Endothelial cell of umbilical vein (primary cell): ENCODE measurements around the gene PRKAR1B. TPM values are rescaled to one million over a fixed set of nuclear protein-coding genes. Genes with fewer than 3 reads are reported as not detected.

Experiments used
- BruUV-seq: library from RNA; stranded (reverse); fragments of 400-500 nt; replicated peaks from 2 replicates; lab custom pipeline; 2021; lab: Mats Ljungman, UMichigan
- CTCF ChIA-PET: fragments of 300-600, 350-600 bp; sonication (Branson Sonifier 250); formaldehyde crosslinking; loops from one replicate; lab custom pipeline; 2021; ENCODE audit warnings: antibody characterized with exemption, inconsistent platforms; lab: Charles Lee
- POLR2A ChIA-PET: fragments of 300-600, 350-600 bp; sonication (Branson Sonifier 250); formaldehyde crosslinking; loops from one replicate; lab custom pipeline; 2021; ENCODE audit warnings: antibody characterized with exemption, inconsistent platforms; lab: Charles Lee
- DNase-seq: peaks from one replicate; pipeline ENCODE4 v3.0.0-alpha.2; 2011; ENCODE audit warnings: low read depth, low spot score
- FAIRE-seq: peaks from 2 replicates; lab custom pipeline; 2011; peaks lifted over from hg19 to GRCh38; lab: Jason Lieb, UNC
- H2AFZ ChIP-seq: 2 replicates; pipeline ENCODE4 v1.6.0; 2012; ENCODE audit warnings: low read depth, low read length, control low read depth, inconsistent platforms
- H3K27ac ChIP-seq: 2 replicates; pipeline ENCODE4 v1.5.1; 2011; ENCODE audit warnings: low read depth, mild to moderate bottlenecking, control low read depth, low read length, moderate library complexity; ENCODE audit not compliant: insufficient read depth
- H3K27me3 ChIP-seq, 2 experiments: 2 replicates each; pipeline versions ENCODE4 v1.6.0 to v1.6.1; 2011; ENCODE audit warnings: low read length in 2 of 2, mixed read lengths in 1 of 2; ENCODE audit not compliant: control insufficient read depth in 2 of 2, insufficient read depth in 2 of 2
- H3K36me3 ChIP-seq, 2 experiments: 2 replicates in 1 of 2; 3 replicates in 1 of 2; pipeline ENCODE4 v1.5.1; 2011; ENCODE audit warnings: low read length in 2 of 2, mild to moderate bottlenecking in 1 of 2, moderate library complexity in 1 of 2; ENCODE audit not compliant: control insufficient read depth in 2 of 2, insufficient read depth in 2 of 2; ENCODE audit errors: extremely low read depth in 1 of 2
- H3K4me1 ChIP-seq: 3 replicates; pipeline ENCODE4 v1.5.1; 2011; ENCODE audit warnings: mild to moderate bottlenecking, low read length; ENCODE audit not compliant: control insufficient read depth, insufficient read depth; ENCODE audit errors: extremely low read depth
- H3K4me2 ChIP-seq: 2 replicates; pipeline ENCODE4 v1.6.1; 2011; ENCODE audit warnings: low read length, control low read depth, mixed read lengths; ENCODE audit not compliant: insufficient read depth
- H3K4me3 ChIP-seq, 3 experiments: fragments of 200-600 bp in 1 of 3; sonication (generic), shearing (Covaris generic) in 1 of 3; replicated peaks in 1 of 3; 2 replicates each; pipeline ENCODE4 v1.5.1; 2011 to 2016; ENCODE audit warnings: control low read depth in 3 of 3, low read length in 3 of 3, mild to moderate bottlenecking in 2 of 3, inconsistent platforms in 1 of 3, low read depth in 1 of 3, moderate library complexity in 1 of 3; ENCODE audit not compliant: insufficient read depth in 1 of 3
- H3K79me2 ChIP-seq: 2 replicates; pipeline ENCODE4 v1.6.0; 2012; ENCODE audit warnings: low read length, inconsistent platforms; ENCODE audit not compliant: control insufficient read depth, insufficient read depth
- H3K9ac ChIP-seq: replicated peaks from 2 replicates; pipeline ENCODE3; 2011; ENCODE audit warnings: low read length, control low read depth; ENCODE audit not compliant: insufficient read depth; ENCODE audit errors: extremely low read depth
- H3K9me1 ChIP-seq: replicated peaks from 3 replicates; pipeline ENCODE4 v1.6.0; 2011; ENCODE audit warnings: mild to moderate bottlenecking, low read length; ENCODE audit not compliant: control insufficient read depth, insufficient read depth; ENCODE audit errors: extremely low read depth
- H3K9me3 ChIP-seq: replicated peaks from 2 replicates; pipeline ENCODE4 v1.5.1; 2012; ENCODE audit warnings: low read length, inconsistent platforms; ENCODE audit not compliant: control insufficient read depth, insufficient read depth
- H4K20me1 ChIP-seq: replicated peaks from 2 replicates; pipeline ENCODE3; 2011; ENCODE audit warnings: mild to moderate bottlenecking, low read length; ENCODE audit not compliant: control insufficient read depth, insufficient read depth; ENCODE audit errors: extremely low read depth
- CTCF ChIP-seq, 2 donors: IDR thresholded peaks; 1 replicate in 1 of 2; 2 replicates in 1 of 2; pipeline ENCODE4 v1.5.1; 2011; ENCODE audit warnings: low read length in 2 of 2, mild to moderate bottlenecking in 2 of 2, moderate library complexity in 2 of 2, control low read depth in 1 of 2, inconsistent platforms in 1 of 2, low read depth in 1 of 2; ENCODE audit not compliant: insufficient read depth in 1 of 2; ENCODE audit errors: extremely low read depth in 1 of 2
- EZH2 ChIP-seq: IDR thresholded peaks from 2 replicates; pipeline ENCODE4 v1.6.1; 2012; ENCODE audit warnings: borderline replicate concordance, low read depth, mild to moderate bottlenecking, moderate library complexity, low read length, inconsistent platforms; ENCODE audit not compliant: severe bottlenecking
- FOS ChIP-seq: IDR thresholded peaks from 2 replicates; pipeline ENCODE4 v1.6.1; 2011; ENCODE audit warnings: mild to moderate bottlenecking, low read length, moderate library complexity, borderline replicate concordance; ENCODE audit not compliant: insufficient read depth
- GATA2 ChIP-seq: IDR thresholded peaks from 2 replicates; pipeline ENCODE4 v1.7.0; 2011; ENCODE audit warnings: low read depth, mild to moderate bottlenecking, moderate library complexity, mixed read lengths, low read length; ENCODE audit not compliant: insufficient read length, insufficient read depth
- JUN ChIP-seq: IDR thresholded peaks from 2 replicates; pipeline ENCODE4 v1.6.1; 2011; ENCODE audit warnings: borderline replicate concordance, low read depth; ENCODE audit not compliant: insufficient read length, insufficient read depth
- MAX ChIP-seq: IDR thresholded peaks from 2 replicates; pipeline ENCODE4 v1.6.1; 2011; ENCODE audit not compliant: insufficient read depth, insufficient read length
- MYC ChIP-seq: IDR thresholded peaks from one replicate; pipeline ENCODE4 v1.6.1; 2011; ENCODE audit warnings: mild to moderate bottlenecking, low read depth, low read length
- POLR2A ChIP-seq: IDR thresholded peaks from 2 replicates; pipeline ENCODE4 v1.6.1; 2012; ENCODE audit warnings: low read depth, mild to moderate bottlenecking, control low read depth, low read length
- dilution Hi-C: fragments of 300-500 bp; cut with MboI; formaldehyde crosslinking; loops from one replicate; pipeline ENCODE4 v1.15.0; 2019; ENCODE audit warnings: low sequenced_read_pairs; ENCODE audit not compliant: extremely low pct_ligation_motif_present
- intact Hi-C: fragments of 100-400 bp; cut with micrococcal nuclease; formaldehyde crosslinking; loops from one replicate; pipeline ENCODE4 v1.10.0; 2022
- polyA plus RNA-seq, 4 experiments: library from polyadenylated mRNA; depleted of rRNA in 3 of 4; stranded (reverse) in 3 of 4; unstranded in 1 of 4; fragments of >200 nt; gene quantifications; 2 replicates each; pipeline versions ENCODE4 v1.2.1 to v1.2.3, GENCODE V29; 2011 to 2012; ENCODE audit warnings: missing spikeins in 1 of 4
- total RNA-seq: library from RNA; stranded (reverse); gene quantifications from 2 replicates; pipeline ENCODE4 v1.2.3, GENCODE V29; 2021

PRKAR1B gene
- total and polyA plus RNA-seq, 2 donors (not counting 3 experiments of a cell fraction or from before 2014, with no cell fraction given) = 15.4 to 29.2 TPM

GRCh38 chr7:721619-722248, 5.3 kb downstream of the PRKAR1B start:
- peaks cover 7% of the 10 kb centered on the region for H3K4me1 ChIP-seq
- ChIA-PET POLR2A (no interaction called here), CTCF (no interaction called here)
- H3K36me3 ChIP-seq = no peaks in the 10 kb centered on the region
- no peak overlapping the region for H2AFZ ChIP-seq
- no peak overlapping the region for H3K4me3 ChIP-seq
- dilution Hi-C loops = no loop called here
- H3K4me2 ChIP-seq = no peak overlapping the region
- H3K9me3 ChIP-seq = no peaks in the 10 kb centered on the region
- FAIRE-seq = no peak
- intact Hi-C loops = no loop called here
- no peak overlapping the region for H3K9ac ChIP-seq
- BruUV-seq = no TSS peak
- DNase-seq = no peak
- no peaks in the 10 kb centered on the region for H4K20me1 ChIP-seq
- no peaks in the 10 kb centered on the region for H3K27me3 ChIP-seq
- no peak for TF ChIP-seq JUN
- no peak for TF ChIP-seq FOS
- TF ChIP-seq EZH2 = no peak
- no peak for TF ChIP-seq GATA2
- no peak for TF ChIP-seq POLR2A
- no peak for TF ChIP-seq MAX
- no peak for TF ChIP-seq MYC
- H3K9me1 ChIP-seq = no peaks in the 10 kb centered on the region
- no peaks in the 10 kb centered on the region for H3K79me2 ChIP-seq
- no peak overlapping the region for H3K27ac ChIP-seq

- dilution Hi-C loops = no loop called here
- CTCF ChIA-PET = no interaction called here
Observed at GRCh38 chr7:716636-717035, 10.4 kb downstream of the PRKAR1B start.

More at GRCh38 chr7:716636-717035, 10.4 kb downstream of the PRKAR1B start:
- Histone ChIP-seq H3K9me1 (no peaks in the 10 kb centered on the region), H3K27me3 (no peaks in the 10 kb centered on the region), H2AFZ (no peak overlapping the region), H3K9ac (no peak overlapping the region), H4K20me1 (no peaks in the 10 kb centered on the region), H3K4me3 (no peak overlapping the region), H3K4me2 (no peak overlapping the region), H3K9me3 (no peaks in the 10 kb centered on the region), H3K4me1 (no peaks in the 10 kb centered on the region), H3K27ac (no peak overlapping the region), H3K79me2 (no peaks in the 10 kb centered on the region), H3K36me3 (no peaks in the 10 kb centered on the region)
- intact Hi-C loops = no loop called here
- POLR2A ChIA-PET = no interaction called here
- TF ChIP-seq CTCF (IDR thresholded peaks at IDR 0.05; ENCODE audit: extremely low read depth in 1 of 2, insufficient read depth in 1 of 2, low read depth in 1 of 2, low read length in 2 of 2) (no peak), JUN (no peak), GATA2 (no peak), MYC (no peak)
- DNase-seq = no peak
- FAIRE-seq = no peak
- no TSS peak for BruUV-seq
